8988T (cell line): ENCODE data around the gene SLC30A1.
"Not testable (repeated sequence)": the region's sequence is repeated elsewhere in the genome, so short reads cannot be mapped to it uniquely, and the experiment has no call there.

ENCODE experiments used
- DNase-seq: peaks from one replicate; pipeline ENCODE4 v3.0.0; 2011

The SLC30A1 gene

DNA sequence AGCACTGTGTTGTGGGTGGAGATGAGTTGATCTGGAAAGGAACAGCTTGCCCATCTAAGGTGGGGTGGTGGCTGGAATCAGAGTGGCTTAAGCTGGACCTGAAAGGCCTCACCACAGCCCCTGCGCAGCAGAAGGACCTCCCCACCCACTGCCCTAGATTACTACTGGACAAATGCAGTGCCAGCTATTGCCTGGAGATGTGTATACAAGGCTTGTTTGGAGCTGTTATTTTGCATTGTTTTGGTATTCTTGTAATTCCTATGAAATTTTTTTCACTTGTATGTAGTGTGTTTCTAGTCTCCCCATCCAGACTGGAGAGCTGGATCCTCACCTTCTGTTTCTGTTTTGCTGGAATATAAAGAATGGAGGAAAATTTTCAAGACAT lies 1.3 kb upstream of the SLC30A1 start:
- no peak for DNase-seq

DNA sequence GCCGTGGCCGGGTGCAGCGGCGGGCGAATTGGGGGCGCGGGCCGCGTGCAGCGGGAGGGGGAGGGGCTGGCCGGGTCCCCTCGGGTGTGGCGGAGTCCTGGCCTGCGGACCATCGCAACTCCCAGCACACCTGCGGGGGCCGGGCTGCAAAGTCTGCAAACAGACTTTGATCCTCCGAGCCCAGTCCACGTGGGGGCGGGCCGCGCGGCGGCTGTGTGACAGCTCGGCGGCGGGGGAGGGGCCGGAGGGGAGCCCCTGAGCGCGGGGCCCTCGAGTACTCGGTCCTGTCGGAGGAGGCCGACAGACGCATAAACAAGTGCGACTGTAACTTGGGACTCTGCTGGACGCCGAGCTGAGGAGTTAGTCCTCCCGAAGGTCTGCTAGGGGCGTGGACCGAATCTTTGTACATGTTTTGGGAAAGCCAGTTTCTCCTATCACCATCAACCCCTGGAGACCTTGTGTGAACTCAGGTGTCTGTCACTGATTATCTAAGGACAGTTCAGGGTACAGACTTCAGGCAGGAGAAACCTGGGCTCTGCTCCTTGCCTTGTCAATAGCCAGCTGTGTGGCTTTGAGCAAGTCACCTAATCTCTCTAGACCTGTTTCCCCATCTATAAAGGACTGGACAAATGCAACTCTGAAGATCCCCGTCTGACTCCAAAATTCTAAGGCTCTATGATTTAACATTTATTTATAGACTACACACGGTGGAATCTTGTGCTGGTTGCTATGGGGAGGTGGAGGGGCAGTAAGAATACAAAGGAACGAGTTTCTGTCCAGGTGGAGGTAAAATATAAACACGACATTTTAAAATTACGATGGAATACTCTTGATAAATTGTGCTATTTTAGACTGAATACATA lies 710 bp upstream of the SLC30A1 start:
- peak; percentile 54 for DNase-seq

DNA sequence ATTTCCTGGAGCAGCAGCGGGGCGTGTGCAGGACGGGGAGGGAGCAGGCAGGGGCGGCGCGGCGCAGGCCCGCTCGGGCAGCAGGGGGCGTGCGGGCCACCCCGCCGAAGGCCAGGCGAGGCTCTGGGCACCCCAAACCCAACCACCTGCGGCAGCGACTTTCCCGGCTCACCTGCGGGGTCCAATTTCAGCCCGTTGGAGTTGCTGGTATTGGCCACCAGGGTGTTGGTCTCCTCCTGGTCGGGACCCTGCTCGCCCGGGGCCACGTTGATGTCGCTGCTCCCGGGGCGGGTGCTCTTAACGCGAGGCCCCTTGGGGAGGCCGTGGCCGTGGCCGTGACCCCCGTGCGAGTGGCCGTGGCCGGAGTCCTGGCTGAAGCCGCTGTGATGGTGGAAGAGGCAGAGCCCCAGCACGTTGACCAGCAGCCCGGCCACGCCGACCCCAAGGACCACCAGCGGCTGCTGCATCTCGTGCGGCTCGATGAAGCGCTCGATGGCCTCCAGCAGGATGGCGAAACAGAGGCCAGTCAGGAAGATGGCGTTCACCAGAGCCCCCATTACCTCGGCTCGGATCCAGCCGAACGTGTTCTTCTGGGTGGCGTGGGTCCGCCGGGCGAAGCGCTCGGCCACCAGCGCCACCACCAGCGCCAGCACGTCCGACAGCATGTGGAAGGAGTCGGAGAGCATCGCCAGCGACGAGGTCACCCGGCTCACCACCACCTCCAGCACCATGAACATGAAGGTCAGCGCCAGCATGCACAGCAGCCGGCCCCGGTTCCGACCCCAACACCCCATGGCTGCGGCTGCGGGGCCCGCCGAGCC lies 932 bp downstream of the SLC30A1 start:
- DNase-seq: peak; percentile 71

DNA sequence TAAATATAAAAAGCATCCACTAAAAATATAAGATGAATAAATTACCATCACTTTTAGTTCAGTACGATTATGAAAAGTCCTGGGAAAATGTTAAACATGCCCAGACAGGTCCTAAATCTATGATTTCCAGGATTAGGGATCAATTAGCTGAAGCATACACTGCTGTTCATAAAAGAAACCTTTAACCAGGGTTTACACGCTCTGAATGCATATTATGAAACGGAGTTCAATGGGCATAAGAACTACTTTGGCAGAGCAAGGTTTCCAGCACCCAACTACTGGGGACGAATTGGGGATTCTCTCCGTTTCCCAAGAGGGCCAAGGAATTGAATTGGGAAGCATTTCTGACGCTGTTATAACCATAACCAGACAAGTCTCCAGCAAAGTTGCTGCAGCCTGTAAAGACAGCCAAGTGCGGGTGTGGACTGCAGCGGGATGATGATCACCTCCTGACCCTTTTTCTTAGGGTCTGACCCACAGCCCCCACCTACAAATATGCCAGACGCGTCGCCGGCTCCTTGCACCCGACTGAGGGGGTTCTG lies 1.6 kb downstream of the SLC30A1 start:
- no peak for DNase-seq

DNA sequence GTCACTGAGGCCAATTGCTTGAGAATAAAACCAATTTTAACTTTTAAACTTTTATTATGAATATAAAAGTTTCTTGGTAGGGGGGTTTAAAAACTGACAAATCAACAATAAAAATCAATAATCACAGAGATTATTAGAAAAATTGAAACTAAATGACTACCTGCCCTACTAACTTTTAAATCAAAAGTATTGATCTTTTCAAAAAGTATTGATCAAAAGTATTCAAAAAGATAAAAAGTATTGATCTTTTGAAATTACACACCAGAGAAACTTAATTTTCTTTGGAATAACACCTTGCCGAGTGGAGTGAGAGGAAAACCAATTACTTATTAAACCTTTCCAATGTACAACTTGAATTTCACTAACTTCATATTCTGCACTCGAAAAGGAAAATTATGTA lies 2.2 kb downstream of the SLC30A1 start:
- DNase-seq: no peak

DNA sequence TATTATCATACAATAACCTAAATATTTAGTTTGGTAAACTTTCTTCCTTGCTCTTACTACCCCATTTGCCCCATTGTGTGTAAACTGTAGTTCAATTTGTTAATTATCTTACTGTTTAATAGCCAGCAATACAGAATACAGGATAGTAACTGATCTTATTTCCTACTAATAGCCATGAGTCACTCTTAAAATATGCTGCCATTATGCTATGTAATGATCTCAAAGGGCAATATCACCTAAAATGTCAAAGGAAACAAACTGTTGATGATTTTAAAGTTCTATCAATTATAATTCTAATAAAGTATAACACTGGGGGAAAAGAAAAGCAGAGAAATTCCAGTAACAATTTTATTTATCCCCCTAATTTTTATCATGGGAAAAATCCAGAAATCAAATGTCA lies 4.3 kb downstream of the SLC30A1 start:
- no peak for DNase-seq

DNA sequence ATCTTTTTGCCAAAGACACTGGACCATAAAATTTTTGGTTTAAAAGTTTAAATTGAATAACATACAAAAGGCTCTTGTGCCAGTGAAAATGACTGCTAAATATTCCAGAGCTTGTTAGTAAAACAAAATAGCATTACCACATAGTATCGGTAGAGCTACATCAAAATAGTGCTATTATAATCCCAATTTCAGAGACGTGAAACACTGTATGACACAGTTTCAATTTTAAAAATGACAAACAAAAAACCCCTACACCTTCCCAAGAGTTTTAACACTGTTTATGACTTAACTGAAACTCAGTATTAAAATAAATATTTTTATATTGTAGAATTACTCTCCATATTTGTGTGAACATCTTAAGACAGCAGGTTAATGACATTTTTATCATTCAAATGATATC lies 7.0 kb downstream of the SLC30A1 start:
- no peak for DNase-seq

DNA sequence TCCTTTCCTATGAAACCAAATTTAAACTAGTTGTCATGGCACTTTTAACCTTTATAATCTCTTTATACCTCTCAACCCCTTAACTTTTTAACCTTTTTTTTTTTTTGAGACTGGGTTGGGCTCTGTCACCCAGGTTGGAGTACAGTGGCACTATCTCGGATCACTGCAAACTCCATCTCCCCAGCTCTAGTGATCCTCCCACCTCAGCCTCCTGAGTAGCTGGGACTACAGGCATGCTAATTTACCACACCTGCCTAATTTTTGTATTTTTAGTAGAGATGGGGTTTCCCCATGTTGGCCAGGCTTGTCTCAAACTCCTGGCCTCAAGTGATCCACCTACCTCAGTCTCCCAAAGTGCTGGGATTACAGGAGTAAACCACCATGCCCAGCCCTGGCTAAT lies 8.6 kb downstream of the SLC30A1 start:
- DNase-seq: not testable (repeated sequence)

DNA sequence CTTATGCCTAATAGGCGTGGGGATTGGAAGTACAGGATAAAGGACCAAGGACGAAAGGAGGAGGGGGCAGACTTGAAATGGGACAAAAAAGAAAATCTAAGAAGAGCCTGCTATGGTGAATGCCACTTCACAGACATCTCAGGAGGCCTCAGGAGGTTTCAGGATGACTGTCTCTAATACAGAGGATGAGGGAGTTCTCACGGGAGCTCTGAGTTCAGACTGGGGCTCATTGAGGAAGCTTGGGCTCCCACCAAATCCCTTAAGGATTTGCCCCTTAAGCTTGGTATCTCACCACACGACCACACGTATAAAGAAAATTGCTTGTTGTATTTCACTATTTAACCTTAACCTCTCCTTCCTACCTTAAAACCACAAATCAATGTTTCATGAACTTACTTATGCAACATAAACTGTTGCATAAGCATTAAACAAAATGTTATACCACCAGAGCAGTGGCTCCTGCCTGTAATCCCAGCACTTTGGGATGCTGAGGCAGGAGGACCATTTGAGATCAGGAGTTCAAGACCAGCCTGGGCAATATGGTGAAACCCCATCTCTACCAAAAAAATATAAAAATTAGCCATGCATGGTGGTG lies 12.4 kb downstream of the SLC30A1 start:
- no peak for DNase-seq

DNA sequence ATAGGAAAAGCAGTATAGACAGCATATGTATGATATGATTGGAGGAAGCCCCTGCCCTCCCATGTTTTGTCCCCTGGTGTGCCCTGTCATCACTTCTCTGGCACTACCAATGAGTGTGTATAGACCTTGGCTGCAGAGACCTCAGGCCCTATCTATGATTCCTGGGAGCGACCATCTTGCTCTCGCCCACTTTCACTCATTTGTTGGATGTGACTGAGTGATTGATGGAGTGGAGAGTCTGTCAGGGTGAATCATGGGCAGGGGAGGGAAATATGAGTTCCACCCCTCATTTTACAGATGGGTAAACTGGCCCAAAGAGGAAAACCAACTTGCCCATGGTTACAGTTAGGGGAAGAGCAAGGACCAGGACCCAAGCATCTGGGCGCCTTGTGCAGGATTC lies 14.9 kb downstream of the SLC30A1 start:
- no peak for DNase-seq

DNA sequence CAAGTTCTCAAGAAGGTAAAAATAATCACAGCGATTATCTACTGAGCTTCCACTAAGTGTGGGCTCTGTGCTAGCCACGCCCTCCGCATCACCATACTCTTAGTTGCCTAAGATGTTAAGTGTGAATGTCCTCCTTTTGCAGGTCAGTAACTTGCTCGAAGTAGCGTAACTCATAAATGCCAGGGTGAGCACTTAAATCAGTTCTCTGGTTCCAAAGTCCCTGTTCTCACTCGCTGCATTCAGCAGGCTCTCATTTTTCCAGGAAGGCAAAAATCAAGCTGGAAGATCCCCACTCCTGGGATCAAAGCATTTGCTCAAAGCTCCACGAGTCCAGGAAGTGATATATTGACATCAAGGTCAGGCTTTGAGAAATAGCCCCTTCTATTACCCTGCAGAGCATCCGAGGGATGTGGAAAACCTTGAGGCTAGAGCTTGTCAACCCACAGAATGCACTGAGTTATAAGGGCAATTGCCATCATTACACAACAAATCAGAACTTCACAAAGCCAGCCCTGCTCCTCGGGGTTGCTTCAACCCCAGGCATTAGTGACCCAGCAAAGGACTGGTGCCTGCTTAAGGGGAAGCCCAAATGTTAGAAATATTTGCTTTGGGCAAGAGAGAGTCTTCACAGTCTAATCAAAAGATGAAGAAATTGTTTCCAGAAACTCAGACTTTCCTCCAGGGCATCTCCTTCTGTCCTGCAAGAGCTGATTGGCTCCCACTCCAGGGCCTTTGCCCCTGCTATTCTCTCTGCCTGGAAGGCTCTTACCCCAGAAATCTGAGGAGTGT lies 19.5 kb downstream of the SLC30A1 start:
- no peak for DNase-seq

DNA sequence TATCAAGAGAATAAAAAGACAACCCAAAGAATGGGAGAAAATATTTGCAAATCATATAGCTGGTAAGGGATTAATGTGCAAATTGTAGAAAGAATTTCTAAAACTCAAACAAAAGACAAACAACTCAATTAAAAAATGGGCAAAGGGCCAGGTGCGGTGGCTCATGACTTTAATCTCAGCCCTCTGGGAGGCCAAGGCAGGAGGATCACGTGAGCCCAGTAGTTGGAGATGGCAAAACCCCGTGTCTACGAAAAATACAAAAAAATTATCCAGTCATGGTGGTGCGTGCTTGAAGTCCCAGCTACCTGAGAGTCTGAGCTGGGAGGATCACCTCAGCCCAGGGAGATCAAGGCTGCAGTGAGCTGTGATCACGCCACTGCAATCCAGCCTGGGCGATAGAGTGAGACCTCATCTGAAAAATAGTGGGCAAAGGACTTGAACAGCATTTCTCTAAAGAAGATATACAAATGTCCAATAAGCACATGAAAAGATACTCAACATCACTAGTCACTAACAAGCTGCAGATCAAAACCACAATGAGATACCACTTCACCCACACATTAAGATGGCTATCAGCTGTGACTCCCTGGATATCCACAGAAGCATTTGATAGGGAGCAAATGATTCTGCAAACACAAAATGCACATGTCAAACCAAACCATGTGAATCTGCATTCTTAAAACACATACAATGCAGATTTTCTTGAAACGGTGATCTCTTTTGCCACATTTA lies 20.9 kb downstream of the SLC30A1 start:
- no peak for DNase-seq

DNA sequence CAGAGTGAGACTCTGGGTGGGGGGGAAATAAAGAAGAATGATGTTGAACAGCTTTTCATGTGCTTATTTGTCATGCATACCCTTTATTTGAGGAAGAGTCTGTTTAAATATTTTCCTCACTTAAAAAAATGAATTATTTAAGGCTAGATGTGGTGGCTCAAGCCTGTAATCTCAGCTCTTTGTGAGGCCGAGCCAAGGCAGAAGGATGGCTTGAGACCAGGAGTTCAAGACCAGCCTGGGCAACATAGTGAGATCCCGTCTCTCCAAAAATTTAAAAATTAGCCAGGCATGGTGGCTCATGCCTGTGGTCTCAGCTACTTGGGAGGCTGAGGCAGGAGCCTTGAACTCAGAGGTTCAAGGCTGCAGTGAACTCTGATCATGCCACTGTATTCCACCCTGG lies 25.4 kb downstream of the SLC30A1 start:
- DNase-seq: no peak

DNA sequence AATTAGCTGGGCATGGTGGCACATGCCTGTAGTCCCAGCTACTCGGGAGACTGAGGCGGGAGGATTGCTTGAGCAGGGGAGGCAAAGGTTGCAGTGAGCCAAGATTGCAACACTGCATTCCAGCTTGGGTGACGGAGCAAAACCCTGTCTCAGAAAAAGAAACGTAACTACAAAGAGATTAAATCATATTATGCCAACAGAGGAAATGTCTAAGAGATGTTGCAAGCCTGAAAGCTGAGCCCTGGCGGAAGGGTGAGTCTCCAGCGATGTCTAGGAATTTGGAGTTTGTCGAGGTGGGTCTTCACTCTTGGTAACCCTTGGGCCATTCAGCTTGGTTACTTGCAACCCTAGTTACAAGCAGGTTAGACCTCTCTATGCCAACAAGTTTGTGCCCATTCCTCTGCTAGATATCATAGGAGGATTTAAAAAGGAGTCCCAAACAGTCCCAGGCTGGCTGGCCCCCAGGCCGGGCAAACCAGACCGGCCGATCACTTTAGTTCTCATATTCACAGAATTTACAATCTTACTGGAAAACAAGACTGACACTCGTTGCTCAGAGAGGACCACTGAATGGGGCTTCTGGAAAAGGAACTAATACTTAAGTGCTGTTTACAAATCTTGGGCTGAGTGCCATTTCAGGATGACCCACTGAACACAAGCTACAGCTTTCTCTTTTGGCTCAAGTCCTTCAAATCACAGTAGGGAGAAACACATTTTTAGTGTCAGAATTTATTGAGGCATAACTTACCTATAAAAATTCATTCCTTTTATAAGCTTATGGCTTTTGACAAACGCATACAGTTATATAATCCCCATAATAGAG lies 27.1 kb downstream of the SLC30A1 start:
- DNase-seq: no peak

DNA sequence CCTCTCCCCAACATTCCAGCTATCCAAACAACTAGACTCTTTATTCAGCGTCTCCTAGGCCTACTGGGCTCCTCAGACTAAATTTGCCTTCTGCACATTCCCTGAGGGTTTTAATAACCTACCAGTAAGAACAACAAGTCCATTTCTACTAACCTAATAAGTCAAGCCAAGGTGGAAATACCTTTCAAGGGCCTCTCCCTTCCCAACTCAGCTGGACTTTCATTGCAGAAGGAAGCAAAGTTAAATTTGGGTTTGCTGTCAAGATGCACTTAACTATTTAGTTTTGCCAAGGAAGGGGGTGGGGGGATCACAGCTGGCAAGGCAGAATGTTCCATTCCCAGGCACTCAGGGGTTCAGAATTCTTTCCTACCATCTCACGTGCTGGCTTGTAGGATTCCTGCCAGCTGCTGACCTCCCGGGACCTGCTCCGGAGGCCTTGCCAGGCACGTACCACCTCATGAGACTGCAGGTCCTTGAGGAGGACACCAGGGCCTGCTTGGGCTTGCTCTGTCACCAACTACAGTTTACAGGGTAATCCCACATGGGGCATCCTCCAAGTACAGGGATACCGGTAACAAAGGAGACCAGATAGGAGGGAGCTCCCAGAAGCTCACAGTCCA lies 29.8 kb downstream of the SLC30A1 start:
- DNase-seq: no peak

DNA sequence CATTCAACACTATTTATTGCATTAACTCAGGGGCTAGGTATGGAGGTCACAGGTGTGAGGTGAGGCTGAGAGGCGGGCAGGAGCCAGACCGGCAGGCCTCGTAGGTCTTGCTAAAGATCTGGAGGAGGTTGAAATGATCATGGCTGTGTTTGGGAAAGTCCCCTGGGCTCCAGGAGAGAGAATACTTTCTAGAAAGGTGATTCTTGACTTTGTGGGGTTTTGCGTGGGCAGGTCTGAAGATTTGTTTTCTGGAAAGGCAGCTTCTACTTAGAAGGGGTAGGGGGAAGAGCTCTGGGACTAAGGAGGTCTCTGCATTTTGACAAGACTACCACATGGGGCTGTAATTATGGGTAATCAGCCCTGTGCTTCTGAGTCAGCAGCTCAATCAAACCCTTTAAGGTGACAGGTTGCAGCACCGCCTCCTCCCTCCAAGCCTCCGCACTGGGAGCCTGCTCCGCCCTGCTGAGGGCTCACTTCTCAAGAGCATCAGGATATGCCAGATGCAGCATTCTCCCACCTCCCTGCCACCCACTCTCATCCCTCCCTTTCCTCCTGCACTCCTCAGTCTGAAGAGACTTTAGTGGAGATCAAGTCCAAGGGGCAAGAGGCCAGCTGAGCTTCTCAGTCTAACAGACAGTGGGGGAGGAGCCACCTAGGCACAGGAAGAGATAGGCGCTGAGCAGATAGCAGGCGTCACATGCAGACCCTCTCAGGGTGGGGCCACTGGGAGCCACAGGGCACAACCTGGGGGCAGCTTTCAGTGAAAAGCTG lies 30.5 kb downstream of the SLC30A1 start:
- DNase-seq: no peak

DNA sequence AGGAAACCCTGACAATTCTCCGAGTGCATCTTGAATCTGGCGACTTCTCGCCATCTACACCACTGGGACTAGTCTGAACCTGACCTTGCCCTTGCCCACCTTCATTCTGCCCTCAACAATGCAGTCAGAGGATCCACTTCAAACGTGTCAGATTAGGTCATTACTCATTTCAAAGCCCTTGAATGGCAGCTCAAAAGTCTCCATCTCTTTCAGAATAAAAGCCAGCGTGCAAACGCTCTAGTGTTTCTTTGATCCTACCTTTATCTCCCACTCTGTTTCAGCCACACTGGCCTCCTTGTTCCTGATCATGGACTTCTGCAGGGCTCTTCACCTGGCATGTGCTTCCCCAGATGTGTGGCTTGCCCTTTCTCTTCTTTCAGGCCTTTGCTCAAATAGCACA lies 31.3 kb downstream of the SLC30A1 start:
- DNase-seq: no peak

DNA sequence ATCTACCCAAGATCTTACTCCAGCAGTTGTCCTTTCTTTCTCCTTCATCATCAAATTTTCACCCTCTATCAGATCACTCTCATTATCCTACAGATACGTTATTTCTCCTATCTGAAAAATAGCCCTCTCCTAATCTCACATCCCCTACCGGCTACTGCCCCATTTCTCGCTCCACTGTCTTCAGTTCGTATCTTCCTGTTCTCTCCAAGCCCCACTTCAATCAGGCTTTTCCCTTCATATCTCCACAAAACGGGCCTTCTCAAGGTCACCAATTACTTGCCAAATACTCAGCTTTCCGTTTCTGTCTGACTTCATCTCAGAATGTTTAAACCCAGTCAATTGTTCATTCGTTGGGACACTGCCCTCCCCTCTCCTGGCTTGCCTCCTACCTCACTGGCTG lies 32.4 kb downstream of the SLC30A1 start:
- DNase-seq: no peak

DNA sequence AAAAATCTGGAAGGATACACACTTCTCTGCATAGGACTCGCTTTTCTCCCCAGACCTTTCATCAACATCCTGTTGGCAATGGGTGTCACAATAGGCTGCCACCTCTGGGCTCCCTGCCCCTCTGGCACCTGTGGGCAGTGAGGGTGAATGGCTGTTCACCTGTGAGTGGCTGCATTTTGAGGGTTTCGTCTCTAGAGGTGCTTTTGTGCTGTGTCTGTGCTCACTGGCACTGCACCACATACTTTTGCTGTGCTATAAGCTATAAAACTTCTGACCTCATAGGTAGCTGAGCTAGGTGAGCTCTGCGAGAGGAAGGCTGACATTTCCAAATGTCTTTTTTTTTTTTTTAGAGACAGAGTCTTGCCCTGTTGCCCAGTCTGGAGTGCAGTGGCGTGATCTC lies 35.9 kb downstream of the SLC30A1 start:
- no peak for DNase-seq
